GM12878 (cell line): ENCODE results near the gene MAST4. TPM values are rescaled to one million over a fixed set of nuclear protein-coding genes. Genes with fewer than 3 reads are reported as not detected.

Experiments used
- ATAC-seq: fragments of 200-7000 bp; cut with Tn5 transposase; 3 replicates; pipeline ENCODE4 v1.9.1; 2020; ENCODE audit warnings: mild to moderate bottlenecking, moderate library complexity
- BruUV-seq: library from RNA; stranded (reverse); fragments of 400-500 nt; replicated peaks from 2 replicates; lab custom pipeline; 2021; lab: Mats Ljungman, UMichigan
- CTCF ChIA-PET: fragments of 300-600 bp; sonication (Branson Sonifier 250); formaldehyde crosslinking; extraction: SDS; loops from one replicate; lab custom pipeline; 2021; ENCODE audit warnings: inconsistent platforms; lab: Yijun Ruan, JAX
- POLR2A ChIA-PET: fragments of 350-600 bp; formaldehyde crosslinking; extraction: SDS; loops from one replicate; lab custom pipeline; 2021; ENCODE audit warnings: inconsistent platforms; lab: Charles Lee
- RAD21 ChIA-PET: fragments of 300-600 bp; sonication (Branson Sonifier 250); formaldehyde crosslinking; loops from one replicate; lab custom pipeline; 2023; ENCODE audit warnings: antibody characterized with exemption; ENCODE audit not compliant: unreplicated experiment; lab: Charles Lee
- SMC1A ChIA-PET: fragments of 300-600 bp; sonication (Branson Sonifier 250); formaldehyde crosslinking; loops from one replicate; lab custom pipeline; 2023; ENCODE audit not compliant: unreplicated experiment, uncharacterized antibody; lab: Charles Lee
- DNase-seq: peaks from one replicate; pipeline ENCODE4 v3.0.0-alpha.2; 2011; ENCODE audit warnings: low read depth, low spot score
- FAIRE-seq: peaks from 3 replicates; lab custom pipeline; 2011; peaks lifted over from hg19 to GRCh38; lab: Jason Lieb, UNC
- H2AFZ ChIP-seq: 2 replicates; pipeline ENCODE4 v1.6.0; 2011; ENCODE audit warnings: low read depth, low read length, control low read depth; ENCODE audit not compliant: control insufficient read depth
- H3K27ac ChIP-seq: 2 replicates; pipeline ENCODE4 v1.5.1; 2011; ENCODE audit warnings: control low read depth; ENCODE audit not compliant: control insufficient read depth, insufficient read depth
- H3K27me3 ChIP-seq, 2 experiments: replicated peaks in 1 of 2; 2 replicates each; pipeline versions ENCODE4 v1.6.0 to v1.6.1; 2011; ENCODE audit warnings: low read length in 1 of 2; ENCODE audit not compliant: control insufficient read depth in 2 of 2, insufficient read depth in 2 of 2
- H3K36me3 ChIP-seq, 2 experiments: 2 replicates each; pipeline ENCODE4 v1.5.1; 2011; ENCODE audit warnings: low read length in 1 of 2; ENCODE audit not compliant: control insufficient read depth in 2 of 2, insufficient read depth in 2 of 2
- H3K4me1 ChIP-seq: 2 replicates; pipeline ENCODE4 v1.6.1; 2011; ENCODE audit warnings: mild to moderate bottlenecking, low read length, moderate library complexity, mixed read lengths; ENCODE audit not compliant: control insufficient read depth, insufficient read depth
- H3K4me2 ChIP-seq: 2 replicates; pipeline ENCODE4 v1.6.0; 2011; ENCODE audit warnings: control low read depth; ENCODE audit not compliant: control insufficient read depth, insufficient read depth
- H3K4me3 ChIP-seq: fragments of 200-600 bp; sonication (generic); 2 replicates; pipeline ENCODE4 v1.5.1; 2016
- H3K79me2 ChIP-seq: 2 replicates; pipeline ENCODE4 v1.6.0; 2011; ENCODE audit warnings: low read length; ENCODE audit not compliant: control insufficient read depth, insufficient read depth
- H3K9ac ChIP-seq: 2 replicates; pipeline ENCODE4 v1.8.0; 2011; ENCODE audit warnings: low read length, control low read depth, mixed read lengths; ENCODE audit not compliant: control insufficient read depth, insufficient read depth
- H3K9me3 ChIP-seq: replicated peaks from 3 replicates; pipeline ENCODE4 v1.5.1; 2011; ENCODE audit warnings: mild to moderate bottlenecking, low read length; ENCODE audit not compliant: control insufficient read depth, insufficient read depth
- H4K20me1 ChIP-seq: 2 replicates; pipeline ENCODE4 v1.6.0; 2011; ENCODE audit not compliant: control insufficient read depth, insufficient read depth
- CBFB ChIP-seq: IDR thresholded peaks from 2 replicates; pipeline ENCODE4 v1.6.1; 2016; ENCODE audit warnings: antibody characterized with exemption, low read depth
- CEBPB ChIP-seq, 2 experiments: fragments of 150-350 bp in 1 of 2; IDR thresholded peaks; 2 replicates each; pipeline ENCODE4 v1.6.1; 2012 to 2014; ENCODE audit warnings: low read depth in 2 of 2, low read length in 2 of 2, borderline replicate concordance in 1 of 2, inconsistent platforms in 1 of 2
- CHD1 ChIP-seq: IDR thresholded peaks from 2 replicates; pipeline ENCODE4 v1.6.1; 2012; ENCODE audit warnings: low read depth, low read length, improper control_type of control experiment
- EED ChIP-seq: sonication (generic); IDR thresholded peaks from 2 replicates; pipeline ENCODE4 v1.6.1; 2016; ENCODE audit warnings: antibody characterized with exemption, low read depth
- HDAC2 ChIP-seq: fragments of 200-600 bp; sonication (generic); IDR thresholded peaks from 2 replicates; pipeline ENCODE4 v1.6.1; 2017
- HDAC6 ChIP-seq: fragments of 200-600 bp; sonication (generic); IDR thresholded peaks from one replicate; pipeline ENCODE4 v1.8.0; 2017; ENCODE audit warnings: antibody characterized with exemption; ENCODE audit not compliant: unreplicated experiment
- KLF5 ChIP-seq: fragments of 450-650 bp; IDR thresholded peaks from 2 replicates; pipeline ENCODE4 v1.6.1; 2014; ENCODE audit warnings: mild to moderate bottlenecking; ENCODE audit not compliant: partially characterized antibody
- NFYA ChIP-seq: IDR thresholded peaks from 2 replicates; pipeline ENCODE4 v1.6.1; 2011; ENCODE audit warnings: low read depth, mild to moderate bottlenecking, low read length, improper control_type of control experiment, borderline replicate concordance
- NFYB ChIP-seq: IDR thresholded peaks from 2 replicates; pipeline ENCODE4 v1.6.1; 2011; ENCODE audit warnings: low read depth, mild to moderate bottlenecking, low read length, improper control_type of control experiment, moderate library complexity; ENCODE audit not compliant: insufficient read depth
- SREBF1 ChIP-seq: IDR thresholded peaks from 2 replicates; pipeline ENCODE4 v1.6.1; 2012; ENCODE audit warnings: mild to moderate bottlenecking, low read length
- TCF12 ChIP-seq: IDR thresholded peaks from 2 replicates; pipeline ENCODE4 v1.6.1; 2011; ENCODE audit warnings: low read depth, mild to moderate bottlenecking, low read length
- USF1 ChIP-seq: IDR thresholded peaks from 2 replicates; pipeline ENCODE4 v1.6.1; 2011; ENCODE audit warnings: borderline replicate concordance, low read depth, mild to moderate bottlenecking, moderate library complexity, mixed read lengths, low read length; ENCODE audit not compliant: insufficient read depth; ENCODE audit errors: extremely low read length
- WRNIP1 ChIP-seq: IDR thresholded peaks from 2 replicates; pipeline ENCODE4 v1.6.1; 2011; ENCODE audit warnings: low read depth, low read length, improper control_type of control experiment, borderline replicate concordance
- ZNF217 ChIP-seq: fragments of 450-650 bp; IDR thresholded peaks from 2 replicates; pipeline ENCODE4 v1.6.1; 2017; ENCODE audit warnings: antibody characterized with exemption, mild to moderate bottlenecking
- WGBS: methylation state at CpG from one replicate; pipeline ENCODE4 v1.1.6; 2016; ENCODE audit warnings: low lambda C conversion rate; ENCODE audit not compliant: insufficient replicate concordance, insufficient coverage; ENCODE audit errors: missing lambda C conversion rate; 5-methylcytosine and 5-hydroxymethylcytosine counted together
- in situ Hi-C: fragments of 300-500 bp; cut with MboI; formaldehyde crosslinking; loops from 9 replicates; pipeline ENCODE4 v1.14.3; 2018; ENCODE audit warnings: mixed read lengths
- intact Hi-C: fragments of 100-400 bp; cut with micrococcal nuclease; formaldehyde crosslinking; loops from one replicate; pipeline ENCODE4 v1.14.2; 2022; ENCODE audit not compliant: unreplicated experiment
- polyA plus RNA-seq, 11 experiments: library from polyadenylated mRNA; depleted of rRNA in 4 of 11; unstranded in 6 of 11; stranded (reverse) in 5 of 11; fragments of >200 nt; fragmentation: Nextera tagmentation in 4 of 11; fragmentation: Illumina TruSeq in 1 of 11; extraction: Ambion mirVana in 4 of 11; extraction: Trizol in 1 of 11; gene quantifications; 1 replicate in 1 of 11; 2 replicates in 10 of 11; pipeline versions ENCODE4 v1.2.1 to v1.2.3, GENCODE V29; 2011 to 2016; ENCODE audit warnings: inconsistent platforms in 2 of 11, missing spikeins in 2 of 11, low read depth in 1 of 11
- total RNA-seq, 4 experiments: library from RNA; depleted of rRNA in 3 of 4; stranded (reverse); fragments of >200 nt in 3 of 4; fragmentation: Illumina TruSeq in 1 of 4; extraction: Trizol in 1 of 4; gene quantifications; 2 replicates each; pipeline versions ENCODE4 v1.2.1 to v1.2.3, GENCODE V29; 2013 to 2021

The MAST4 gene
- total and polyA plus RNA-seq, 10 of the 15 experiments (the other 5 are each of a cell fraction or from before 2014, with no cell fraction given): 0.02 to 1.6 (median 0.29) TPM; not detected in 1

GRCh38 chr5:67050125-67050524 lies 453.9 kb downstream of the MAST4 start (continued):
- TF ChIP-seq SREBF1: no peak
- TF ChIP-seq ZNF217: no peak
- no peak for TF ChIP-seq WRNIP1

DNA sequence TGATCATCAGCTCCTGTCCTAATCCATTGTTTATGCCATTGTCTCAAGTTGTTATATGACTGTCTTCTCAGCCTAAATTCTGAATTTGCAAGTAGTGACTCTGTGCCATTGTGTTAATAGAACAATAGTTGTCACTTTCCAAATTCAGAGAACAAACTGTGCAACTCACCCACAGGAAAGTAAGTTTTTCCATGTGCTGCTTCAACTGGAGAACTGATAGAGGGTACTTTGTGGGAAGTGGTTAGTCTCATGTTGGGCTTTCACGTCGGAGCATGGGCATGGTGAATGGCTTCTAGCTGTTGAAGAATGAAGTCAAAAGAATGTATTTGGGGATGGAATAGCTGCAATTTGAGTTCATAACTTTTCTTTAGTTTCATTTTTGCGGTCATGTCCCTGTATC lies 454.4 kb downstream of the MAST4 start:
- H3K4me3 ChIP-seq: no peak overlapping the region
- no peak overlapping the region for H3K9ac ChIP-seq
- ChIA-PET CTCF (no interaction called here), RAD21 (no interaction called here), SMC1A (no interaction called here), POLR2A (no interaction called here)
- H3K4me2 ChIP-seq: no peak overlapping the region
- H3K79me2 ChIP-seq: no peaks in the 10 kb centered on the region
- no peak overlapping the region for H2AFZ ChIP-seq
- TF ChIP-seq HDAC6 (no peak), USF1 (no peak), NFYA (no peak), TCF12 (no peak), EED (no peak), CEBPB (IDR thresholded peaks at IDR 0.05; ENCODE audit: borderline replicate concordance in 1 of 2, low read depth in 2 of 2, low read length in 2 of 2) (no peak), CHD1 (no peak), HDAC2 (no peak), KLF5 (no peak), CBFB (no peak), NFYB (no peak)
- in situ Hi-C loops: no loop called here
- no TSS peak for BruUV-seq
- no peaks in the 10 kb centered on the region; the same call in 1 of the 2 replicates for H4K20me1 ChIP-seq
- no peak for FAIRE-seq
- intact Hi-C loops: no loop called here
- no peak for ATAC-seq
- no peaks in the 10 kb centered on the region for H3K9me3 ChIP-seq
- H3K36me3 ChIP-seq: no peaks in the 10 kb centered on the region
- no peaks in the 10 kb centered on the region for H3K4me1 ChIP-seq
- no peaks in the 10 kb centered on the region for H3K27me3 ChIP-seq
- 41% methylated on average over 3 of the region's 3 CpGs for WGBS
- no peak overlapping the region for H3K27ac ChIP-seq
- DNase-seq: no peak
